Nephron progenitor cell (in vitro differentiated cells): ENCODE measurements around the gene MATCAP1.

Source experiments
- DNase-seq: peaks from one replicate; pipeline ENCODE4 v3.0.0; 2021
- H3K27ac Mint-ChIP-seq: 2 replicates; pipeline ENCODE4 v1.8.0; 2021; ENCODE audit warnings: mild to moderate bottlenecking, moderate library complexity, mixed read lengths
- H3K27me3 Mint-ChIP-seq: 2 replicates; pipeline ENCODE4 v1.8.0; 2021; ENCODE audit warnings: mild to moderate bottlenecking, low read depth, mixed read lengths; ENCODE audit not compliant: poor library complexity
- H3K36me3 Mint-ChIP-seq: 2 replicates; pipeline ENCODE4 v1.8.0; 2021; ENCODE audit warnings: low read depth, mixed read lengths
- H3K4me1 Mint-ChIP-seq: 2 replicates; pipeline ENCODE4 v1.8.0; 2021; ENCODE audit warnings: mixed read lengths
- H3K4me3 Mint-ChIP-seq: 2 replicates; pipeline ENCODE4 v1.8.0; 2021; ENCODE audit warnings: mild to moderate bottlenecking, moderate library complexity, mixed read lengths
- H3K9me3 Mint-ChIP-seq: 2 replicates; pipeline ENCODE4 v1.8.0; 2021; ENCODE audit warnings: mild to moderate bottlenecking, moderate library complexity, mixed read lengths
- TF ChIP-seq, protein P1 (sequence below): fragments of 200-600 bp; sonication (generic); IDR thresholded peaks from 2 replicates; pipeline ENCODE4 v1.5.0; 2021; ENCODE audit warnings: antibody characterized with exemption

MATCAP1 gene

DNA sequence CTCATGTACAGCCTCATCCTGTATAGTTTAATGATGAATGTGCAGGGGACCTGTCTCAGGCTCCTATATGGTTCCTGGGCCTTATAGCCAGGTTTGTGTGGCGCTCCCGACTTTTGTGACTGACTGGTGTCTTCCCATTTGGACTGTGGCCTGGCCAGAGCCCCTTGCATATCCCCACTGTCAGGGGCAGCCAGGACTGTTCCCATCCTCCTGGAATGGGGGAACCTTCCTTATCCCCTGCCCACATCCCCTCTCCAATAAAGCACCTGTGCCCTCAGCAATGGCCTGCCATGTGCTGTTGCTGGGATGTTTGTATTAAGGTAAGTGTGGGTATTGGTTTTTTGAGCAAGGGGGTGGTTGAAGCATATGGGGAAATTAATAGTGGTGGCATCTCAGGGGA is 35.5 kb downstream of the MATCAP1 start:
- peaks cover 4% of the 10 kb centered on the region for H3K4me1 Mint-ChIP-seq
- peaks cover 41% of the 10 kb centered on the region for H3K27me3 Mint-ChIP-seq
- TF ChIP-seq, protein P1, sequence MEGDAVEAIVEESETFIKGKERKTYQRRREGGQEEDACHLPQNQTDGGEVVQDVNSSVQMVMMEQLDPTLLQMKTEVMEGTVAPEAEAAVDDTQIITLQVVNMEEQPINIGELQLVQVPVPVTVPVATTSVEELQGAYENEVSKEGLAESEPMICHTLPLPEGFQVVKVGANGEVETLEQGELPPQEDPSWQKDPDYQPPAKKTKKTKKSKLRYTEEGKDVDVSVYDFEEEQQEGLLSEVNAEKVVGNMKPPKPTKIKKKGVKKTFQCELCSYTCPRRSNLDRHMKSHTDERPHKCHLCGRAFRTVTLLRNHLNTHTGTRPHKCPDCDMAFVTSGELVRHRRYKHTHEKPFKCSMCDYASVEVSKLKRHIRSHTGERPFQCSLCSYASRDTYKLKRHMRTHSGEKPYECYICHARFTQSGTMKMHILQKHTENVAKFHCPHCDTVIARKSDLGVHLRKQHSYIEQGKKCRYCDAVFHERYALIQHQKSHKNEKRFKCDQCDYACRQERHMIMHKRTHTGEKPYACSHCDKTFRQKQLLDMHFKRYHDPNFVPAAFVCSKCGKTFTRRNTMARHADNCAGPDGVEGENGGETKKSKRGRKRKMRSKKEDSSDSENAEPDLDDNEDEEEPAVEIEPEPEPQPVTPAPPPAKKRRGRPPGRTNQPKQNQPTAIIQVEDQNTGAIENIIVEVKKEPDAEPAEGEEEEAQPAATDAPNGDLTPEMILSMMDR, result no peak
- H3K9me3 Mint-ChIP-seq, result no peaks in the 10 kb centered on the region
- peak overlapping the region; percentile 10 for H3K4me3 Mint-ChIP-seq
- DNase-seq, result no peak
- H3K36me3 Mint-ChIP-seq, result peaks cover 38% of the 10 kb centered on the region
- H3K27ac Mint-ChIP-seq, result no peak overlapping the region

DNA sequence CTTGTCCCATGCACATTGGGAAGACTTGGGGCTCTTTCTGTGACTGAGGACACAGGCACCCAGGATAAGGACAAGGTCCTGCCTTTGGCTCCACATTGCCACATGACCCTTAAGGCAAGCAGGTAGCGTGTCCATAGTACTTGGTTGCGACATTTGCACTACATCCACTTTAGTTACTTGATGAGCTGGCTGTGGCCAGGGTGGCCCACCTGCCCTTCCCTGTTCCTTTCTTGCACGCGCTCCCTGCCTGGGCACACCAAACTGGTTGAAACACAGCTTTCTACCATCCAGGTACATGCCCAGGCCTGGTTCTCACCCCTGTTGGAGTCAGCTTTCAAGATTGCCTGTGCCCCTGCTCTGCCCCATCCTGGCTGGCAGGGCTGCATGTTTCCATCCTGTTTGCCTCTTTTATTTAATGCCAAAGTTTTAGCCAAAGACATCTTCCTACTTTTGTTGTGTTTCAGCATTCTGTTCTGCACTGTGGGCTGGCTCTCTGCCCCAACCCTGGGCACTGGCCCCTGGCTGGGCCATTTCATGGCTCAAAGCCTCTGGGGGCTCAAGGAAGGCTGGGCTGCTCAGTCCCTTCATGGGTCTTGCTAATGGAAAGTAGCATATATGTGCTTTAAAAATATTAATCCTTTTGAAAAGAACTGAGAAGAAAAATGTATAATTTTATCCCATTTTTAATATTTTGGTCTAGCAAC is 36.2 kb downstream of the MATCAP1 start:
- H3K4me3 Mint-ChIP-seq, result no peak overlapping the region
- H3K9me3 Mint-ChIP-seq, result no peaks in the 10 kb centered on the region
- no peak for DNase-seq
- H3K27me3 Mint-ChIP-seq, result peaks cover 34% of the 10 kb centered on the region
- H3K27ac Mint-ChIP-seq, result no peak overlapping the region
- H3K4me1 Mint-ChIP-seq, result peaks cover 4% of the 10 kb centered on the region
- peaks cover 45% of the 10 kb centered on the region for H3K36me3 Mint-ChIP-seq
- TF ChIP-seq, protein P1, result no peak

DNA sequence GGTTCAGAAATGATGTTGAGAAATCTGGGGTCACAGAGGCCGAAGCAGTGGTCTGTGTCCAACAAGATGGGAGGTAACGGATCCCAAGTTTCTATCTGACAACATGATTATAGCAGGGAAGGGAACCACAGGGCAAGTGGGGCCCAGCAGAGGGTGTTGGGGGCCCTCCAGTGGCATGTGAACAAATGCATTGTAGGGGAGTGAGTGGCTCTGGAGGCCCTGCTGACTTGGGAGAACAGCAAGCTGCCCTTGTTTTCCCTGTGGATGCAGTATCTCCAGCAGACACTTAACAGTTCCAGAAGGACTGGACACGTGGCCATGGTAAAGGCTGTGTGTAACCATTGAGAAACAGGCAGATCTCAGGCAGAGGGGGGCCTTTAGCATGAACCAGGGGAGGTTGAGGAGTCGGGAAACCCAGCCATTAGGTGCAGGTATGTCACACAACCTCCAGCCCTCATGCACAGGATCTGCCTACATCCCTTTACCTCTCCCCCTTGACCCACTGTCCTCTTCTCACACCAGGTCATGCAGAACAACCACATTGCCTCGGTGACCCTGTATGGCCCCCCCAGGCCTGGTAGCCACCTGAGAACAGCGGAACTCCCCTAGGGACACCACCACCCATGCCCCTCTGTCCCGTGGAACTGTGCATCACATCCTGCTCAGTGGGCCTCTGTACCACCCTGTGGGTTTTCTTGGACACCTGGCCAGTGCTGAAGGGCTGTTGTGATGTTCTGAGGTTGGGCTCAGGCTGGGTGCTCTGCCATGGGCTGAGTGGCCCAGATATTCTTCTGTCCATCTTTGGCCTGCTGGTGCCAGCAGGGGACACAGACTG is 37.0 kb downstream of the MATCAP1 start:
- Mint-ChIP-seq H3K9me3 (no peaks in the 10 kb centered on the region), H3K4me3 (no peak overlapping the region), H3K27ac (no peak overlapping the region), H3K36me3 (peaks cover 52% of the 10 kb centered on the region), H3K27me3 (peaks cover 26% of the 10 kb centered on the region), H3K4me1 (peaks cover 4% of the 10 kb centered on the region)
- TF ChIP-seq, protein P1, result no peak
- DNase-seq, result no peak

DNA sequence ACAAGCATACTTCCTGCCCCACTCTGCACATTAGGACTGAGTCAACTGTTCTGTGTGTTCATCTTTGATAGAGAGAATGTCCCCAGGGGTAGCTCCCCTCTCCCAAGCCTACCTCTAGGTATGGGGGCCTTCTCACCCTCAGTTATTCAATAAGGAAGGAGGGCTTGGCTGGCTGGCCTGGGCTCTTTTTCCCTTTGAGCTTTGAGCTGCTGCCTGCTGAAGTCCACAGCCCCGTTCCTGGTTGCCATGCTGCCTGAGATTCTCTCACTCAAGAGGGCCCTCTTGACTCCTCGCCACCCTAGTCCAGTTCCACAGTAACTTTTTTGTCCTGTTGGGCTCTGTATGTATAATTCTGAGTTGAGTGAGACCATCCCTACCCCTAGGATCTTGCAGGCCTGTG is 38.0 kb downstream of the MATCAP1 start:
- no peaks in the 10 kb centered on the region for H3K4me1 Mint-ChIP-seq
- H3K27me3 Mint-ChIP-seq, result peaks cover 16% of the 10 kb centered on the region
- TF ChIP-seq, protein P1, result no peak
- H3K9me3 Mint-ChIP-seq, result no peaks in the 10 kb centered on the region
- H3K27ac Mint-ChIP-seq, result no peak overlapping the region
- peaks cover 59% of the 10 kb centered on the region for H3K36me3 Mint-ChIP-seq
- no peak overlapping the region for H3K4me3 Mint-ChIP-seq
- DNase-seq, result no peak

DNA sequence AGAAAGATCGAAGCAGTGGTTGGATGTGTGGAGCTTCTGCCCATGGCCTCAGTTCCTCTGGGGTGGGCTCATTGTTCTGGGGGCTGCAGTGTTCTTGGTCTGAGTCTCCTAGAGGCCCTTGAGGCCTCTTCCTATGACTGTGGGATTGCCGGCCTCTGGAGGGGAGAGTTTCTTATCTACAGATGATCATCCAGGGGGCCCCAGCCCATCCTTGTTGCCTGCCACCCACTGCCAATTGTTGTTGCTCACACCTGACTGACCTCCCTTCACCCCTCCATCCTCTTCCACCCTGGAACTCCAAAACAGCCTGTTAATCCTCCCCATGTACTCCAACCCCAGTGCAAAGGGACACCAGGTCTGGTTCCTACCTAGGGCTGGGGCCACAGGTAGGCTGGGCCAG is 38.8 kb downstream of the MATCAP1 start:
- no peak overlapping the region for H3K4me3 Mint-ChIP-seq
- peaks cover 67% of the 10 kb centered on the region for H3K36me3 Mint-ChIP-seq

More for the DNA sequence above, 38.8 kb downstream of the MATCAP1 start:
- no peak for DNase-seq
- no peak overlapping the region for H3K27ac Mint-ChIP-seq
- peaks cover 14% of the 10 kb centered on the region for H3K27me3 Mint-ChIP-seq
- no peaks in the 10 kb centered on the region for H3K9me3 Mint-ChIP-seq
- no peaks in the 10 kb centered on the region for H3K4me1 Mint-ChIP-seq
- TF ChIP-seq, protein P1, result no peak
